Neural progenitor cell (in vitro differentiated cells): ENCODE results near the gene GNB5. TPM values are rescaled to one million over a fixed set of nuclear protein-coding genes. Genes with fewer than 3 reads are reported as not detected.

Experiments
- DNase-seq: peaks from one replicate; pipeline ENCODE4 v3.0.0-alpha.2; 2016; ENCODE audit warnings: low spot score
- H2AFZ ChIP-seq: fragments of 200-600 bp; sonication (generic); replicated peaks from 2 replicates; pipeline ENCODE4 v1.6.1; 2016; ENCODE audit warnings: antibody characterized with exemption
- H3F3A ChIP-seq: fragments of 200-600 bp; sonication (generic); 2 replicates; pipeline ENCODE4 v1.6.1; 2016; ENCODE audit warnings: antibody characterized with exemption, low read depth
- H3K27ac ChIP-seq: fragments of 200-600 bp; sonication (generic); 2 replicates; pipeline ENCODE4 v1.5.1; 2016; ENCODE audit warnings: mild to moderate bottlenecking
- H3K27me3 ChIP-seq: fragments of 200-600 bp; sonication (generic); 2 replicates; pipeline ENCODE4 v1.6.1; 2016; ENCODE audit warnings: mild to moderate bottlenecking, moderate library complexity
- H3K36me3 ChIP-seq: fragments of 200-600 bp; sonication (generic); 2 replicates; pipeline ENCODE4 v1.5.1; 2016
- H3K4me1 ChIP-seq: fragments of 200-600 bp; sonication (generic); 2 replicates; pipeline ENCODE4 v1.6.1; 2016; ENCODE audit warnings: mixed run types
- H3K4me2 ChIP-seq: fragments of 200-600 bp; sonication (generic); 2 replicates; pipeline ENCODE4 v1.6.1; 2016
- H3K4me3 ChIP-seq: fragments of 200-600 bp; sonication (generic); 2 replicates; pipeline ENCODE4 v1.5.1; 2016
- H3K79me2 ChIP-seq: fragments of 200-600 bp; sonication (generic); 2 replicates; pipeline ENCODE4 v1.6.1; 2016; ENCODE audit warnings: low read depth
- H3K9ac ChIP-seq: fragments of 200-600 bp; sonication (generic); 2 replicates; pipeline ENCODE4 v1.6.1; 2016
- H3K9me3 ChIP-seq: fragments of 200-600 bp; sonication (generic); 2 replicates; pipeline ENCODE4 v1.5.1; 2016; ENCODE audit warnings: low read depth
- H4K20me1 ChIP-seq: fragments of 200-600 bp; sonication (generic); 2 replicates; pipeline ENCODE4 v1.6.1; 2016; ENCODE audit warnings: low read depth
- H3K27ac Mint-ChIP-seq: 3 replicates; pipeline ENCODE4 v1.8.0; 2021; ENCODE audit warnings: mixed read lengths
- H3K27me3 Mint-ChIP-seq: 2 replicates; pipeline ENCODE4 v1.8.0; 2022; ENCODE audit warnings: low read depth, mild to moderate bottlenecking, inconsistent platforms, moderate library complexity, mixed read lengths; ENCODE audit not compliant: insufficient read depth
- H3K36me3 Mint-ChIP-seq: 3 replicates; pipeline ENCODE4 v1.8.0; 2021; ENCODE audit warnings: mixed read lengths
- H3K4me1 Mint-ChIP-seq: 3 replicates; pipeline ENCODE4 v1.8.0; 2021; ENCODE audit warnings: mixed read lengths
- H3K4me3 Mint-ChIP-seq: 3 replicates; pipeline ENCODE4 v1.8.0; 2021; ENCODE audit warnings: mild to moderate bottlenecking, moderate library complexity, mixed read lengths
- H3K9me3 Mint-ChIP-seq: 3 replicates; pipeline ENCODE4 v1.8.0; 2020; ENCODE audit warnings: mixed read lengths
- CTCF ChIP-seq: fragments of 200-600 bp; sonication (generic); IDR thresholded peaks from 2 replicates; pipeline ENCODE4 v1.5.1; 2017; ENCODE audit warnings: antibody characterized with exemption, mild to moderate bottlenecking
- EZH2 ChIP-seq: fragments of 200-600 bp; sonication (generic); IDR thresholded peaks from 2 replicates; pipeline ENCODE4 v1.6.1; 2017; ENCODE audit warnings: antibody characterized with exemption, mild to moderate bottlenecking, moderate library complexity
- EZH2phosphoT487 ChIP-seq: fragments of 200-600 bp; sonication (generic); IDR thresholded peaks from 2 replicates; pipeline ENCODE4 v1.6.1; 2017; ENCODE audit warnings: antibody characterized with exemption
- total RNA-seq: library from RNA; depleted of rRNA; stranded (reverse); fragments of >200 nt; gene quantifications from 2 replicates; pipeline ENCODE4 v1.2.3, GENCODE V29; 2015; ENCODE audit warnings: low replicate concordance

Gene GNB5
- total RNA-seq, 1 donor from 2014 or later: 36.0 TPM

- Histone ChIP-seq H4K20me1 (no peaks in the 10 kb centered on the region), H3K4me1 (no peaks in the 10 kb centered on the region), H3F3A (no peaks in the 10 kb centered on the region), H3K27ac (no peak overlapping the region), H3K4me2 (no peak overlapping the region), H3K79me2 (no peaks in the 10 kb centered on the region), H3K9ac (no peak overlapping the region), H3K27me3 (peaks cover 23% of the 10 kb centered on the region), H3K4me3 (no peak overlapping the region), H2AFZ (no peak overlapping the region), H3K9me3 (no peaks in the 10 kb centered on the region), H3K36me3 (no peaks in the 10 kb centered on the region)
- DNase-seq: no peak
- TF ChIP-seq EZH2 (no peak), CTCF (no peak), EZH2phosphoT487 (no peak)
- peaks cover 4% of the 10 kb centered on the region for H3K27me3 Mint-ChIP-seq
- H3K27ac Mint-ChIP-seq: no peak overlapping the region
- peaks cover 22% of the 10 kb centered on the region for H3K4me1 Mint-ChIP-seq
- no peak overlapping the region for H3K4me3 Mint-ChIP-seq
- H3K36me3 Mint-ChIP-seq: no peaks in the 10 kb centered on the region
- H3K9me3 Mint-ChIP-seq: peaks cover 9% of the 10 kb centered on the region
Observed at GRCh38 chr15:52115598-52116427, 75.4 kb downstream of the GNB5 start.

DNA sequence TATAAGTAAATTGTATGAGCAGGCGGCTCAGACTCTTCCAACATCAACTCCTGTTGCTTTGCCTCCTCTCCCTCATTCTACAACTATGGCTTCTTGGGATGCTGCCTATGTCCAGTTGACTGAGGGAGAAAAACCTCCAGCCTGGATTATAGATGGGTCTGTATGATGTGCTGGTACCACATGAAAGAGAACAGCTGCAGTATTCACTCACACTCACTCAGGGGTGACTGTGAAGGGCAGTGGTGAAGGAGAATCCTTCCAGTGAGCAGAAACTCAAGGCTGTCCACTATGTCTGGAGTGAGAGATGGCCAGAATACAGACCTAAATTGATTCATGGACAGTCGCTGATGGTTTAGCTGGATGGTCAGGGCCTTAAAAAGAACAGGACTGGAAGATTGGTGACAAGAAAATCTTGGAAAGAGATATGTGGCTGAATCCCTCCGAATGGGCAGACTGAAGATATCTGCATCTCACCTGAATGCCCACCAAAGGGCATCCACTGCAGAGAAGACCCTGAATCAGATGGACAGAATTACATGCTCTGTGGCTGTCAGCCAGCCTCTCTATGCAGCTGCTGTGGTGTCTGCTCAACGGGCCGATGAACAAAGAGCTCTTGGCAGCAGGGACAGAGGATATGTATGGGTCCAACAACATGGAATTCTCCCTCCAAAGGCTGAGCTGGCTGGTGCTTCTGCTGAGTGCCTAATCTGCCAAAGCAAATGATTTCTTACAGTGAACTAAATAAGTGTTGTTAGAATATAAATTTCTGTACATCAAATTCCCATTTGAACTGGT, 76.7 kb downstream of the GNB5 start:
- no peak for DNase-seq
- no peak overlapping the region for H3K4me3 ChIP-seq
- H3K4me1 ChIP-seq: no peaks in the 10 kb centered on the region
- H3K9me3 Mint-ChIP-seq: peaks cover 9% of the 10 kb centered on the region
- H3K27me3 ChIP-seq: peaks cover 23% of the 10 kb centered on the region
- H3K9me3 ChIP-seq: no peaks in the 10 kb centered on the region
- no peaks in the 10 kb centered on the region for H4K20me1 ChIP-seq
- H3K79me2 ChIP-seq: no peaks in the 10 kb centered on the region
- no peaks in the 10 kb centered on the region for H3K36me3 Mint-ChIP-seq
- no peak overlapping the region for H3K9ac ChIP-seq
- no peaks in the 10 kb centered on the region for H3F3A ChIP-seq
- peaks cover 4% of the 10 kb centered on the region for H3K27me3 Mint-ChIP-seq
- H3K36me3 ChIP-seq: no peaks in the 10 kb centered on the region
- peaks cover 22% of the 10 kb centered on the region for H3K4me1 Mint-ChIP-seq
- H3K4me2 ChIP-seq: no peak overlapping the region
- no peak overlapping the region for H3K27ac ChIP-seq
- no peak overlapping the region for H3K27ac Mint-ChIP-seq
- TF ChIP-seq EZH2phosphoT487 (no peak), CTCF (no peak), EZH2 (no peak)
- no peak overlapping the region for H3K4me3 Mint-ChIP-seq
- H2AFZ ChIP-seq: no peak overlapping the region

GRCh38 chr15:52113708-52114107, 77.5 kb downstream of the GNB5 start:
- Histone ChIP-seq H3K4me2 (no peak overlapping the region), H3K36me3 (no peaks in the 10 kb centered on the region), H3K4me3 (no peak overlapping the region), H3K27ac (no peak overlapping the region), H3F3A (no peaks in the 10 kb centered on the region), H3K4me1 (no peaks in the 10 kb centered on the region), H3K9me3 (no peaks in the 10 kb centered on the region), H3K79me2 (no peaks in the 10 kb centered on the region), H4K20me1 (no peaks in the 10 kb centered on the region), H3K27me3 (peaks cover 23% of the 10 kb centered on the region), H3K9ac (no peak overlapping the region), H2AFZ (no peak overlapping the region)
- H3K36me3 Mint-ChIP-seq: no peaks in the 10 kb centered on the region
- TF ChIP-seq EZH2 (no peak), CTCF (no peak), EZH2phosphoT487 (no peak)
- H3K9me3 Mint-ChIP-seq: peaks cover 9% of the 10 kb centered on the region
- H3K4me3 Mint-ChIP-seq: no peak overlapping the region
- DNase-seq: no peak
- H3K27ac Mint-ChIP-seq: no peak overlapping the region
- H3K4me1 Mint-ChIP-seq: peaks cover 22% of the 10 kb centered on the region
- peaks cover 2% of the 10 kb centered on the region for H3K27me3 Mint-ChIP-seq
